NCI-H2107 (cell line): ENCODE results near the gene METTL15.
A peak's percentile ranks its signal among the peaks of the same experiment; 100 is the strongest.
"Not testable (repeated sequence)": the region's sequence is repeated elsewhere in the genome, so short reads cannot be mapped to it uniquely, and the experiment has no call there.

ENCODE experiments used
- DNase-seq: peaks from one replicate; lab custom pipeline; 2025; lab: John Stamatoyannopoulos, UW

The METTL15 gene

GRCh38 chr11:28107750-28108618 is at the start of gene METTL15, which contains the start of gene KIF18A:
METTL15 (plus strand) TSS chr11:28108388; CDS start chr11:28113335, 4,947 bp downstream.
KIF18A (minus strand) TSS chr11:28108156; CDS start chr11:28097947, 10,209 bp downstream.
- peak; percentile 98 for DNase-seq

GRCh38 chr11:28071305-28071704 is 36.9 kb upstream of the METTL15 start:
- no peak for DNase-seq

DNA sequence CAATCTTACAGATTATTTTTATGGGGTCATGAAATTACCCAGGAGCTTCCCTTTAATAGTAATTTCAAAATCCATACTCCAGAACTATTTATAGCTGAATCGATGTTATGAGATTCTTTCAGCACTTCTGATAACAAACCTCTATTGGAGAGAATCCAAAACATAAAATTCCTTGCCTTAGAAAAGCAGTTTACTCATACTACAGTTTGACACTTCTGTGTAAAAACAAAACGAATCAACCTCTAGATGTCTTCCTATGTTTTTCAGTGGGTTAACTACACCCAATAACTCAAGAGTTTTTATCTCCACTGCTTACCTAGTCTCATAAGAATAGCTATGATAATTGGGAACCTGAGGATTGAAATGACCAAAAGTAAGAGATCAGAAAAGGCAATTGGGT is 35.9 kb upstream of the METTL15 start:
- no peak for DNase-seq

DNA sequence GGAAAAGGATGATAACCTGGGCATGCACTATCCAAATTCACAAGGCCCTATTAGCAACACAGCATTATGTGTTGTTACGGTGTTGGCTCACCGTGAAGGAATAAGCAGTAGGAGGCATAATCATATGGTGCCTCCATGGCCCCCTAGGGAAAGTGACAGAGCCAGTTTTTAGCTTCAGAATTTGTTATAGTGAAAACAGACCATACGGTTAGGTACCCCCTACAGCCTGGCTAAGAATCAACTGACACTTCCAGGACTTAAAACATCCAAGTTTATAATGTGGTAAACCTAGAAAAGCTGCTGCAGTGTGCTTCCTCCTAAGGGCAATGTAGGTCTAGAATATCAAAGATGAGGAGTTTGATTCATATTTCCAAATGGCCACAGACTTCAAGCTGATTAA is 30.7 kb upstream of the METTL15 start:
- DNase-seq = no peak

DNA sequence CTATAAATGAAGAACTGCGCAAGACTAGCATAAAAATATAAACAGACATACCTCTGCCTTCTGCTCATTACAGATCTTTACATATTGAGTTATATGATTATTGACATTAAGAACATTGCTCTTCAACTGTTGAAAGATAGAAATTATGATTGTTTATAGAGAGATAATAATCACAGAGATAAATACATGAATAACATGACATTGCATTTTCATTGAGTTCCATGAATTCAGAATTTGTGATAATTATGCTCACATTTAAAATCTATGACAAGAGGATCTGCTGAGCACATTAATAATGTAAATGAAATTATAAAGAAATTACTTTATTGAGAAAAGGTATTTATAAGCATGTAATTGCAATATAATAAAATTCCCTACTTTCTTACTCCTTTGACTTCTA is 25.1 kb upstream of the METTL15 start:
- DNase-seq = no peak

- no peak for DNase-seq
These were observed 21.6 kb upstream of the METTL15 start for GRCh38 chr11:28086569-28086968.

DNA sequence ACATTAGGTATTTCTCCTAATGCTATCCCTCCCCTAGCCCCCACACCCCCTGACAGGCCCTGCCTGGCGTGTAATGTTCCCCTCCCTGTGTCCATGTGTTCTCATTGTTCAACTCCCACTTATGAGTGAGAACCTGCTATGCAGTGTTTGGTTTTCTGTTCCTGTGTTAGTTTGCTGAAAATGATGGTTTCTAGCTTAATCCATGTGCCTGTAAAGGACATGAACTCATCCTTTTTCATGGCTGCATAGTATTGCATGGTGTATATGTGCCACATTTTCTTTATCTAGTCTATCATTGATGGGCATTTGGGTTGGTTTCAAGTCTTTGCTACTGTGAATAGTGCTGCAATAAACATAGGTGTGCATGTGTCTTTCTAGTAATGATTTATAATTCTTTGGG is 21.0 kb upstream of the METTL15 start:
- DNase-seq = not testable (repeated sequence)

DNA sequence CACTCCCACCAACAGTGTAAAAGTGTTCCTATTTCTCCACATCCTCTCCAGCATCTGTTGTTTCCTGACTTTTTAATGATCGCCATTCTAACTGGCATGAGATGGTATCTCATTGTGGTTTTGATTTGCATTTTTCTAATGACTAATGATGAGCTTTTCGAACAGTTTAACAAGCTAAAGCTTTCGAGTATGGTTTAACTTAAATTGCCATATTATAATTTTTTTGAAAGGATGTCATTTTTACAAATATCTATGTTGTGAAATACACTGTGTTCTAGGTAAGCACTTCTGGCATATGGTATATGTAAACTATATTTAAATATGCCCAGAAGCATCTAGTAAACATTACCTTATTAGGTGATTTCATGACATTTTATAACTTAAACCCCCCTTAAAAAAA is 20.5 kb upstream of the METTL15 start:
- not testable (repeated sequence) for DNase-seq

DNA sequence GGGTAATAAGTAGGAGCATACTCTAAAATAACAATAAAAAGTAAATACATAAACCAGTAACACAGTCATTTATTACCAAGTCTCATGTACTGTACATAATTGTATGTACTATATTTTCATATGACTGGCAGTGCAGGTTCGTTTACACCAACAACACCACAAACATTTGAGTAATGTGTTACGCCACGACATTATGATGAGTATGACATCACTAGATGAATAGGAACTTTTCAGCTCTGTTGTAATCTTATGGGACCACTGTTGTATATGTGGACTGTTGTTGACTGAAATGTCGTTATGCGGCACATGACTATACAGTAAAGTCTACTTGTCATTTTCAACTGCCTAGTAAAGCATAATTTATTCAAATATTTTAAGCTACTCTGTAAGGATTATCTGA is 18.8 kb upstream of the METTL15 start:
- DNase-seq = no peak

DNA sequence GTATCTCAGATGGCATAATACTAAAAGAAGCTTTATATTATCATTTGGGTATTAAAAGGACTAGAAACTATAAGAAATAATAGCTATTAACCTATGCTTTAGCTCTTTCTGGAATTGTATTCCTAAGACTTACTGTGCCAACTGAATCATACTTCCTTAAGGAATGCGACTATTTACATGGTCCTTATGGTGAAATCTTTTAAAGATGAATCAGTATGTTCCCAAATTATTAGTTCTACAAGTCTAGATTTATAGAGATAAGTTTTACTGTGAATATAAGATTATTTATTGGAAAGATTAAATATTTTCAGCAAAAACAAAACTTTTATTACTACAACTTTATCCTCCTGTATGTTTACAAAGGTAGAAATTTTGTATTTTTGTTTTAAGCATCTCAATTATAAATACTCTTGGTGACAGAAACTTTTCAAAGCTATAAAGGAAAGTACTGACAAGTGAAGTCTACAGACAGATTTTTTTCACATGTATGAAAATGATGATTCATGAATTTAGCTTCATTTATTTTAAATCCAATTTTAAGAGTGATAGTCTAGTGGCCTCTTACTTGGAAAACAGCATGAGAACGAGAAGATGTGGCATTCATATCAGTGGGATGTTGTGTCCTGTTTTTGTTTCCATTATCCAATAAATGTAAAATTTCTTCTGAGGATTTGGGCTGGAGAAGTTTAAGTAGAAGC is 18.0 kb upstream of the METTL15 start:
- no peak for DNase-seq

DNA sequence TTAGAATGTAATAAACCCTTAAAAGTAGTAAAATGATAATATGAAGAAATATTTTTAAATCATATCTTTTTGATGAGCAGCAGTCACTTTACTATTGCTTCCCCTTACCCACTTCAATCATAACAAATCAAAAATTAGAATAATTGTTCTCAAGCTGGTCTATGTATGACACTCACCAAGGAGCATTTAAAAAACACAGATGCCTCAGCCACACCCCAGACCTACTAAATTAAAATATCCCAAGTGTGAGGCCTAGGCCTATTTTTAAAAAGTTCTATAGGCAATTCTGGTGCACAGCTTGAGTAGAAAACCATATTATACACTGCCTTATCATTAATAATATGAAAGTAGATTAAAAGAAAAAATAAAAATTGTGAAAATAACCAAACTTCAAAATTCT is 15.4 kb upstream of the METTL15 start:
- DNase-seq = no peak

DNA sequence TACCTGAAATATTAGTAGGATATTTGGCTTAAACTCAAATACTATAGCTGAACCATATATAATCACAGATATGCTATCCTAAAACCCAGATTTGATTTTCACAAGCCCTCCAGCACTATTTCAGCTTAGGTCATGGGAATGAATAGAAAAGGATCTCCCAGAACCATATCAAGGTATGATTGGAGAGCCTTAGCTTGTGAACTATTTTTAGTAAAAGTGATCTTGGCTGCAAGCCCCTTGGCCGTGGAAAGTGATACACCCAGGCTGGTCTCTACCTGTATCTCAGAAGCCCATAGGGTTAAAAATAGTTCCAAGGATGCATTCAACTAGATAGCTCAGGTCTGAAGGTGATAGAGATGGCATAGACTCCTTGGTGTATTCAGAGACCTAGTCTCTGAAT is 9.9 kb upstream of the METTL15 start:
- DNase-seq = no peak

DNA sequence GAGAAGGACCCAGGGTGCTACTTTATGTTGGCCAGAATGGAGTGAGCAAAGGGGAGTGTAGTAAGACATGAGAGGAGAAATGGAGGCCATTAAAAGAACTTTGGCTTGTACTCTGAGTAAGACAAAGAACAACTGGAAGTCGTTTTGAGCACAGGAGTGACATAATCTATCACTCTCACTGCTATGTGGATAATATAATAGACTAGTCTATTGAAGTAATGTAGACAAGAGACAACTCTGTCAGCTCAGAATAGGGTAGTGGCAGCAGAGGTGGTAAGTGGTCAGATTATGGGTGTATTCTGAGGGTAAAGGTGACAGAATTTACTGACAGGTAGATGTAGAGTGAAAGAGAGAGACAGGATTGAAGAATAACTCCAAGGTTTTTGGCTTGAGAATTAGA is 8.5 kb upstream of the METTL15 start:
- no peak for DNase-seq

DNA sequence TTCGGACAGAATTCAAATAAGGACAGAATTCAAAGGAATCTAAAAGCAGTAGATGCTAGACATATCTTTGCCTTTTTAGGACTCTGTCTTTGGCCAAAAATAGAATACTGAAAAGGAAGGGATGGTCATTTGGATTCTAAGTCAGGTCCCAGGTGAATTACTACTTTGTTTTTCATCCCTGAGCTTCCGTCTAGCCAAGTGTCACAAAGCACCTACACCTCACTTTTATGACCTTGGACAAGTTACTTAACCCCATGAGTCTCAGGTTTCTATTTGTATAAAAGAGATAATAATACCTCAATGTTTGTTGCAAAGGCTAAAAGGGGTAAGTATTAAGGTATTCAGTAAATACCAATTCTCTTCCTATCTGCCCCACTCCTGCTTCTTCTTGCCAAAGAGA is 7.5 kb upstream of the METTL15 start:
- no peak for DNase-seq

- DNase-seq = not testable (repeated sequence)
These were observed 5.9 kb upstream of the METTL15 start for GRCh38 chr11:28102300-28102699.

- DNase-seq = no peak
These were observed 3.8 kb upstream of the METTL15 start for GRCh38 chr11:28104425-28104824.

DNA sequence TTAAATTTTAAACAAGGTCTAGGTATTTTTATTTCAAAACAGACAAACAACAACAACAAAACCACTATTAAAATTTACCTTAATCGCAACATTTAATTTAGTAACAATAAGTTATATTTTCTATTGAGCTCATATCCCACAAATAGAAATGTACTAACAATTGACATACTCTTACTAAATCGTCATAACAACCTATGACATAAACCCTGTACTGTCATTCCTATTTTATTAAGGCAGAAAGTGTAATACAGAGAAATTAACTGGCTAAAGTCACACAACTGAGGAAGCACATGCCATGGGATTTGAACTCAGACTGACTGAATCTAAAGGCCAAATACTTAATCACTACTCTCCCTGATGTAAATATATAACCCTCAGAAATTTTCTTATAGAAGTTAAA is 3.2 kb upstream of the METTL15 start:
- DNase-seq = no peak

- no peak for DNase-seq
These were observed 2.3 kb upstream of the METTL15 start for GRCh38 chr11:28105869-28106268.

GRCh38 chr11:28106353-28107043 is 1.7 kb upstream of the METTL15 start:
- no peak for DNase-seq

- DNase-seq = no peak
These were observed 918 bp upstream of the METTL15 start for GRCh38 chr11:28107191-28107749.

DNA sequence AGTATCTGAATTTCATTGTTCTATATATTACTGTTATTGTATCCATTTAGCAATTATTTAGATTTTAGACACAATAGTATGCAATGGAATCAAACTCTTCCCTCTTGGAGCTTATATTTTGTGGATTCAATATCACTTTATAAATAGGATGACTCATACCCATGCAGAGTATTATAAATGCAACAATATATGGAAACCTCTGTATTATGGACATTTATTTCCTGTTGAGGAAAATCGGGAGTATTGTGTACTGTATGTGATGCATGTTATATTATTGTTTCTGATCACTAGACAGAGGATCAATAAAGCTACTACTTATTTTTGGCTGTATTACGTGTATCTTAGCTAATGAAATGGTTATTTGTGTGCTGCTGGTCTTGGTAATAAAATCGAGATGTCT is 770 bp downstream of the METTL15 start:
- no peak for DNase-seq

GRCh38 chr11:28110108-28110820 is 2.1 kb downstream of the METTL15 start:
- no peak for DNase-seq
